Measurements from ENCODE around the gene C9orf57. TPM values are rescaled to one million over a fixed set of nuclear protein-coding genes. Genes with fewer than 3 reads are reported as not detected.

The C9orf57 gene
- total RNA-seq, 1 experiment from 2014 or later, result not detected

GRCh38 chr9:72052122-72052521, 8.3 kb downstream of the C9orf57 start:
- no peak for DNase-seq
- intact Hi-C loops (cut with micrococcal nuclease; ENCODE audit: unreplicated experiment), result no loop called here
- H3K36me3 Mint-ChIP-seq (ENCODE audit: insufficient read depth, unreplicated experiment), result no peaks in the 10 kb centered on the region
- ChIA-PET CTCF (no interaction called here), POLR2A (no interaction called here)
- H3K27me3 Mint-ChIP-seq (ENCODE audit: insufficient read depth, unreplicated experiment), result no peaks in the 10 kb centered on the region
- no peak overlapping the region for H3K4me3 ChIP-seq (ENCODE audit: low read depth, low read length)
- no peaks in the 10 kb centered on the region for H3K9me3 ChIP-seq
- BruUV-seq (replicated peaks), result no TSS peak
- no peaks in the 10 kb centered on the region for H3K4me1 ChIP-seq
- H3K27me3 ChIP-seq (replicated peaks; ENCODE audit: control insufficient read depth, insufficient read depth, low read length), result no peaks in the 10 kb centered on the region
- TF ChIP-seq, protein P1, sequence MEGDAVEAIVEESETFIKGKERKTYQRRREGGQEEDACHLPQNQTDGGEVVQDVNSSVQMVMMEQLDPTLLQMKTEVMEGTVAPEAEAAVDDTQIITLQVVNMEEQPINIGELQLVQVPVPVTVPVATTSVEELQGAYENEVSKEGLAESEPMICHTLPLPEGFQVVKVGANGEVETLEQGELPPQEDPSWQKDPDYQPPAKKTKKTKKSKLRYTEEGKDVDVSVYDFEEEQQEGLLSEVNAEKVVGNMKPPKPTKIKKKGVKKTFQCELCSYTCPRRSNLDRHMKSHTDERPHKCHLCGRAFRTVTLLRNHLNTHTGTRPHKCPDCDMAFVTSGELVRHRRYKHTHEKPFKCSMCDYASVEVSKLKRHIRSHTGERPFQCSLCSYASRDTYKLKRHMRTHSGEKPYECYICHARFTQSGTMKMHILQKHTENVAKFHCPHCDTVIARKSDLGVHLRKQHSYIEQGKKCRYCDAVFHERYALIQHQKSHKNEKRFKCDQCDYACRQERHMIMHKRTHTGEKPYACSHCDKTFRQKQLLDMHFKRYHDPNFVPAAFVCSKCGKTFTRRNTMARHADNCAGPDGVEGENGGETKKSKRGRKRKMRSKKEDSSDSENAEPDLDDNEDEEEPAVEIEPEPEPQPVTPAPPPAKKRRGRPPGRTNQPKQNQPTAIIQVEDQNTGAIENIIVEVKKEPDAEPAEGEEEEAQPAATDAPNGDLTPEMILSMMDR (IDR thresholded peaks at IDR 0.05; ENCODE audit: insufficient read depth in 1 of 2, low read depth in 1 of 2, low read length in 1 of 2, severe bottlenecking in 1 of 2, unreplicated experiment in 1 of 2), result no peak
- H3K4me1 Mint-ChIP-seq (ENCODE audit: low read depth, unreplicated experiment), result no peaks in the 10 kb centered on the region
- H3K4me3 Mint-ChIP-seq (ENCODE audit: unreplicated experiment), result no peak overlapping the region
- H3K27ac Mint-ChIP-seq (ENCODE audit: unreplicated experiment), result no peak overlapping the region
- H3K9me3 Mint-ChIP-seq (ENCODE audit: unreplicated experiment), result no peaks in the 10 kb centered on the region
- no peaks in the 10 kb centered on the region for H3K36me3 ChIP-seq (ENCODE audit: control insufficient read depth, insufficient read depth, low read length)

GRCh38 chr9:72048850-72049249, 11.6 kb downstream of the C9orf57 start:
- CTCF ChIA-PET, result no interaction called here
- H3K27ac Mint-ChIP-seq (ENCODE audit: unreplicated experiment), result no peak overlapping the region
- Histone ChIP-seq H3K36me3 (ENCODE audit: control insufficient read depth, insufficient read depth, low read length) (no peaks in the 10 kb centered on the region), H3K9me3 (no peaks in the 10 kb centered on the region), H3K27me3 (replicated peaks; ENCODE audit: control insufficient read depth, insufficient read depth, low read length) (no peaks in the 10 kb centered on the region), H3K4me3 (ENCODE audit: low read depth, low read length) (no peak overlapping the region), H3K4me1 (no peaks in the 10 kb centered on the region)
- no peaks in the 10 kb centered on the region for H3K36me3 Mint-ChIP-seq (ENCODE audit: insufficient read depth, unreplicated experiment)
- H3K27me3 Mint-ChIP-seq (ENCODE audit: insufficient read depth, unreplicated experiment), result no peaks in the 10 kb centered on the region
- no peaks in the 10 kb centered on the region for H3K9me3 Mint-ChIP-seq (ENCODE audit: unreplicated experiment)
- TF ChIP-seq, protein P1 (IDR thresholded peaks at IDR 0.05; ENCODE audit: insufficient read depth in 1 of 2, low read depth in 1 of 2, low read length in 1 of 2, severe bottlenecking in 1 of 2, unreplicated experiment in 1 of 2), result no peak
- POLR2A ChIA-PET, result no interaction called here
- no peaks in the 10 kb centered on the region for H3K4me1 Mint-ChIP-seq (ENCODE audit: low read depth, unreplicated experiment)
- DNase-seq, result no peak
- intact Hi-C loops (cut with micrococcal nuclease; ENCODE audit: unreplicated experiment), result no loop called here
- BruUV-seq (replicated peaks), result no TSS peak
- no peak overlapping the region for H3K4me3 Mint-ChIP-seq (ENCODE audit: unreplicated experiment)

GRCh38 chr9:72046630-72047456, 13.6 kb downstream of the C9orf57 start:
- POLR2A ChIA-PET, result no interaction called here
- peak; percentile 3 to 45 for DNase-seq
- H3K36me3 Mint-ChIP-seq (ENCODE audit: insufficient read depth, unreplicated experiment), result no peaks in the 10 kb centered on the region
- Histone ChIP-seq H3K9me3 (no peaks in the 10 kb centered on the region), H3K4me1 (no peaks in the 10 kb centered on the region), H3K4me3 (ENCODE audit: low read depth, low read length) (no peak overlapping the region), H3K36me3 (ENCODE audit: control insufficient read depth, insufficient read depth, low read length) (no peaks in the 10 kb centered on the region), H3K27me3 (replicated peaks; ENCODE audit: control insufficient read depth, insufficient read depth, low read length) (no peaks in the 10 kb centered on the region)
- H3K27me3 Mint-ChIP-seq (ENCODE audit: insufficient read depth, unreplicated experiment), result no peaks in the 10 kb centered on the region
- intact Hi-C loops (cut with micrococcal nuclease; ENCODE audit: unreplicated experiment), result no loop called here
- H3K27ac Mint-ChIP-seq (ENCODE audit: unreplicated experiment), result no peak overlapping the region
- CTCF ChIA-PET, result no interaction called here
- no peaks in the 10 kb centered on the region for H3K4me1 Mint-ChIP-seq (ENCODE audit: low read depth, unreplicated experiment)
- BruUV-seq (replicated peaks), result no TSS peak
- TF ChIP-seq, protein P1 (IDR thresholded peaks at IDR 0.05; ENCODE audit: insufficient read depth in 1 of 2, low read depth in 1 of 2, low read length in 1 of 2, severe bottlenecking in 1 of 2, unreplicated experiment in 1 of 2), result no peak
- H3K9me3 Mint-ChIP-seq (ENCODE audit: unreplicated experiment), result no peaks in the 10 kb centered on the region
- H3K4me3 Mint-ChIP-seq (ENCODE audit: unreplicated experiment), result no peak overlapping the region
